Left kidney (tissue), 2 donors: ENCODE data around the gene CORO7. TPM values are rescaled to one million over a fixed set of nuclear protein-coding genes. Genes with fewer than 3 reads are reported as not detected.
A peak's percentile ranks its signal among the peaks of the same experiment; 100 is the strongest.

Experiments
- DNase-seq: peaks from one replicate; pipeline ENCODE4 v3.0.0-alpha.2; 2013
- polyA plus RNA-seq: library from polyadenylated mRNA; unstranded; fragments of 120-200 nt; gene quantifications from one replicate; pipeline ENCODE4 v1.2.1, GENCODE V29; 2013; ENCODE audit not compliant: insufficient read length

Gene CORO7
- polyA plus RNA-seq, 1 donor, result 20.3 TPM

- no peak for DNase-seq
These were observed 31.2 kb downstream of the CORO7 start for GRCh38 chr16:4385066-4385788.

- DNase-seq, result no peak
These were observed 31.9 kb downstream of the CORO7 start for GRCh38 chr16:4384509-4384942.

DNA sequence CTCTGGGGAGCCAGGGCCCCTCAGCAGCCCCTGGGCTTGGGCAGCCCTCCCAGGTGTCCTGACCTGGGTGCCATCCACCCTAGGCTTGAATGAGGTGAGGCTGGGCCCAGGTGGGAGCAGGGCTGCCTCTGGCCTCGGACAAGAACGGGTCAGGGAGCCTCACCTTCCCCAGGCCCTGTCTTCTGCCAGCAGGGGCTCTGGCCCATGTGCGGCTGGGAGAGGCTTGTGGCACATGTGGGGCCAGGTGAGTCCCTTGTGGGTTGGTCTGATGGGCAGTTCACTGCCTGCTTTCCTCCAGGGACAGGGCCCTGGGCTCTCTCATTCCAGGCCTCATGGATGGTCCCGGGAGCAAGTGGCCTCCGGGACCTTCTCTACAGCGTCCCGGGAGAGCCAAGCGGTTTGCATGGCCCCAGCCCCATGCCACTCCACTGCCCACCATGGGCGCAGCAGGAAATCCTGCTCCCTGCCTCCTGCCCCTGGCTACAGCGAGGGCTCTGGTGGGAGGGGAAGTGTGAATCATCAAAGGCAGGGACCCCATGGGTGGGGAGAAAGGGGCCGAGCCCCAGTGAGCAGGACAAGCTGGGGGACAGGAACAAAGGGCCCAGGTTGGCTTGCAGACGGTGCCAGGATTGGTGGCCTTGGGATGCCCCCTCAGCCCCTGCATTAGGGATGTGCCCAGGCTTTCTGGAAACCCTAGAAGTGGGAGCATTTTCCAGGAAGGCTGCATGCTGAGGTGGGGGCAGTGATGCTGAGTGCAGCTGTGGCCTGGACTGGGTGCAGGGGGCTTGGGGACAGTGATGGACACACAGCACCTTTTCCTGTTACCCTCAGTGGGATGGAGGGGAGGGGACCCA, 32.6 kb downstream of the CORO7 start:
- DNase-seq, result no peak

DNA sequence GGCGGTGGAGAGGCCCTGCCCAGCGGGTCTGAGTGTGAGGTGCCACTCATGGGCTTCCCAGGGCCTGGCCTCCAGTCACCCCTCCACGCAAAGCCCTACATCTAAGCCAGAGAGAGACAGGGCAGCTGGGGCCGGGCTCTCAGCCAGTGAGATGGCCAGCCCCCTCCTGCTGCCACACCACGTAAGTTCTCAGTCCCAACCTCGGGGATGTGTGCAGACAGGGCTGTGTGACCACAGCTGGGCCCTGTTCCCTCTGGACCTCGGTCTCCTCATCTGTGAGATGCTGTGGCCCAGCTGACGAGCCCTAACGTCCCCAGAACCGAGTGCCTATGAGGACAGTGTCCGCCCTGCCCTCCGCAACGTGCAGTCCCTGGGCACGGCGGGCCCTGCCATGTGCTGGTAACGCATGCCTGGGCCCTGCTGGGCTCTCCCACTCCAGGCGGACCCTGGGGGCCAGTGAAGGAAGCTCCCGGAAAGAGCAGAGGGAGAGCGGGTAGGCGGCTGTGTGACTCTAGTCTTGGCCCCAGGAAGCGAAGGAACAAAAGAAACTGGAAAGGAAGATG, 33.5 kb downstream of the CORO7 start:
- no peak for DNase-seq

DNA sequence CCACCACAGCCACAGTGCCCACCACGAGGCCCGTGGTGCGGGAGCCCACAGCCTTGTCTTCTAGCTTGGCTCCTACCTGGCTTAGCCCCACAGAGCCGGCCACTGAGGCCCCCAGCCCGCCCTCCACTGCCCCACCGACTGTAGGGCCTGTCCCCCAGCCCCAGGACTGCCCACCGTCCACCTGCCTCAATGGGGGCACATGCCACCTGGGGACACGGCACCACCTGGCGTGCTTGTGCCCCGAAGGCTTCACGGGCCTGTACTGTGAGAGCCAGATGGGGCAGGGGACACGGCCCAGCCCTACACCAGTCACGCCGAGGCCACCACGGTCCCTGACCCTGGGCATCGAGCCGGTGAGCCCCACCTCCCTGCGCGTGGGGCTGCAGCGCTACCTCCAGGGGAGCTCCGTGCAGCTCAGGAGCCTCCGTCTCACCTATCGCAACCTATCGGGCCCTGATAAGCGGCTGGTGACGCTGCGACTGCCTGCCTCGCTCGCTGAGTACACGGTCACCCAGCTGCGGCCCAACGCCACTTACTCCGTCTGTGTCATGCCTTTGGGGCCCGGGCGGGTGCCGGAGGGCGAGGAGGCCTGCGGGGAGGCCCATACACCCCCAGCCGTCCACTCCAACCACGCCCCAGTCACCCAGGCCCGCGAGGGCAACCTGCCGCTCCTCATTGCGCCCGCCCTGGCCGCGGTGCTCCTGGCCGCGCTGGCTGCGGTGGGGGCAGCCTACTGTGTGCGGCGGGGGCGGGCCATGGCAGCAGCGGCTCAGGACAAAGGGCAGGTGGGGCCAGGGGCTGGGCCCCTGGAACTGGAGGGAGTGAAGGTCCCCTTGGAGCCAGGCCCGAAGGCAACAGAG, 34.2 kb downstream of the CORO7 start:
- DNase-seq, result no peak

- DNase-seq, result no peak
These were observed 35.1 kb downstream of the CORO7 start for GRCh38 chr16:4381072-4381934.

DNA sequence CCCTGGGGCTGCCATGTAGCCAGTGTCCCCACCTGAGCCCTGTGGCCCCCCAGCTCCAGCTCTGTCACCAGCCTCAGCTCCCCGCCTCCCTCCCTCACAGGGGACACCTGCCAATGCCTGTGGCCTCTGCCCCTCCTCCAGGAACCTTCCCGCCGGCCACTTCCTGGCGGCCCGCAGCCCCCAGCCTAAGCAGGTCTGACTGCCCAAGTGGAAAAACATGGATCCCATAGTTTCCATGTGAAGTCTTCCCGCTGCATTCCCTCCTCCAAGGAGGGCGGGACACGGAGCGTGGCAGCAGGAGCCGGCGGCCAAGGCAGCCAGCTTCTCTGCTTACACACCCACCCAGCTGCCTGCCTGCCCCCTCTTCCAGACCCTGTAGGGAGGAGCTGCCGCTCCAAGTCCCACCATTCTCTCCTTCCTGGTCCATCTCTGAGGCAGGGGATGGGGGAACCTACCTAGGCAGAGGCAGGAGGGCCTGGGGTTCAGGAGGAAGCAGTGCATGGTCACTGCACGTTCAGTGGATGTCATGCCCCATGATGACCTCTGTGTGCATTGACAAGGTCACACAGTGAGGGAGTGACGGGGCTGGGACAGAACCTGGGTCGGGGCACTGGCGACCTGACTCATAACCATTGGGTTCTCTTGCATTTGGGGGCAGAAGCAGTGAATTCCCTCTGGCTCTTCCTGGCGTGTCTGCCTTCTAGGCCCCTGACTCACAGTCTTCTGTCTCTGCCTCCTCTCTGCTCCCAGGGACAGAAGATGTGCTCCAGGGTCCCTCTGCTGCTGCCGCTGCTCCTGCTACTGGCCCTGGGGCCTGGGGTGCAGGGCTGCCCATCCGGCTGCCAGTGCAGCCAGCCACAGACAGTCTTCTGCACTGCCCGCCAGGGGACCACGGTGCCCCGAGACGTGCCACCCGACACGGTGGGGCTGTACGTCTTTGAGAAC, 36.0 kb downstream of the CORO7 start:
- no peak for DNase-seq

DNA sequence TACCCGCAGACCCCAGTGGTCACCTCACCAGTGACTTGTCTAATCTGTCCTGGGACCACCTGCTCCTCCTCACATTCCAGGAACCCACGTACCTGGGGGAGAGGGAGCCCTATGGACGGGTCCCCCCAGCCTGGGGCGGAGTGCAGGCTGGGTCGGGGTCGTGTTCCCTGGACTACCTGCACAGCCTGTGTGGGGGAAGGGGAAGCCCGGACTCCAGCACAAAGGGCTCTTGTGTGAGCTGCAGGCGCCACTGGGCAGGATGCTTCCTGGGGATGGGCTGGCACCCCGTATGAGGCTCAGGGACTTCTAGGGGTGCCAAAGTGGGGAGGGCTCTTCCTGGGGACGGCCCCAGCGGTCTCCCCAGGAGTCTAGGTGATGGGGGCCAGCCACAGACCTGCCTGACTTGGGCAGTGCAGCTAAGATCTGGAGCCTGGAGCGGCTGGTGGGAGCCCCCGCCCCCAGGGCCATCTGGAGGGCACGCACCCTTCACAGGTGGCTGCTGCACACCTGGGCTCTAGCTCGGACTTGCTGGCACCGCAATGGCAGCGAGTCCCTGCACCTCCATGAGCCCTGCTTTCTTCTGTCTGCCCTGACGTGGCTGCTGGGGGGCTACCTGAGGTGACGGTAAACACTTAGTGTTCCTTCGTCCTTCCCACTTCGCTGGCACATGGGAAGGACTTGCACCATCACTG, 37.3 kb downstream of the CORO7 start:
- DNase-seq, result no peak

GRCh38 chr16:4378161-4378666, 38.2 kb downstream of the CORO7 start:
- no peak for DNase-seq

DNA sequence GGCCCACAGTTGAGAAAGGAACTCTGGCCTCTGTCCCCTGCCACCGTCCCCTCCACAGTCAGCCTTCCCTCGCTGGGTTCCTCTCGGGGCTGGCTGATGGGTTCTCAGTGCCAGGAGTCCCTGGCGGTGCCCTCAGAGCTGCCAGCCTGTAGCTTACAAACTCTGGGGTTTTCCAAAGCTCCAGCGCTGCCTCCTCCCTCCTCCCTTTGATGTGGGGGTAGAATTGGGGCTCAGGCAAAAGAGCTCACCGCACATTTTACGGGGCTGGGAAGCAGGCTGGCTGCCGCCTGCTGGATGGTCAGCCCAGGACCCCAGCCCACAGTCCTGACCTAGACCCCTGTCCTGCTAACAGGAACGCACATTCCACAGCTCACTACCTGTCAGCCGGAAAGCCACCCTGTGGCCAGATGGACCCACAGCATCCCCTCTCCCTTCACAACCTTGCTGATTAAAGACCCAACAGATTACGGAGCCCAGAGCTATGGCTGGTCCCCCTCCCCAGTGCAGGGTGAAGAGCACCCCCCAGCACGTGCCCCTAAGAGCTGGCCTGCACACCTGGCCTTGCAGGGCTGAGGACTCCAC, 38.7 kb downstream of the CORO7 start:
- no peak for DNase-seq

DNA sequence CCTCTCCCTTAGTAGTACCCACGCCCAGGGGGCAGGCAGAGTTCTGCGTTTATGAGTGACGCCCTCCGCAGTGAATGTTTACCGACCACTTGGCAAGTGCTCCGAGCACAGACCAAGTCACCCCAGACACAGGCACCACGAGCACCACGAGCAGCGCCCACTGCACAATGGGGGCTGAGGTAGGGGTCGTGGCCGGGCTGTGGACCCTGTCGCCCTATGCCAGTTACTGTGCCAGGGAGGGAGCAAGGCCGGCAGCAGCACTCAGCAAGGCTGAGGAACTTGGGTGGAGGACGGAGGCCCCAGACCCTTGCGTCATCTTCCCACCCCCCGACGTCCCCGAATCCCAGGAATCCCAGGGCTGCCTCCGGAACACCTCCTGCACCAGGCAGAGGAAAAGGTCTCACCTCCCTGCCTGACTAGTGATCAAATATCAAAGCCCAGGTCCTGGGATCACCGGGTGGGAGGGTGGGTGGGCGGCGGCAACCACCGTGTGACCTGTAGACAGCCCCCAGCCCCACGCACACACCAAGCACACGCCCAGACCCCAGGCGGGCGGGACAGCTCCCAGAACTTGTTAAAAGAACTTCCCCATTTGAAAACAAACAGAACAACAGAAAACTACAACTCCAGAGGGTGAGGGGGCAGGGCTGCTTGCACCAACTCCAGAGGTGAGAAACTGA, 39.4 kb downstream of the CORO7 start:
- no peak for DNase-seq

- DNase-seq, result no peak
These were observed 40.1 kb downstream of the CORO7 start for GRCh38 chr16:4376126-4376892.

- DNase-seq, result no peak
These were observed 40.7 kb downstream of the CORO7 start for GRCh38 chr16:4375717-4376116.

- DNase-seq, result peak; percentile 84
These were observed 42.3 kb downstream of the CORO7 start for GRCh38 chr16:4373909-4374742.

- DNase-seq, result no peak
These were observed 43.0 kb downstream of the CORO7 start for GRCh38 chr16:4373356-4373908.
